H1 (cell line): ENCODE measurements around the gene RASAL2. TPM values are rescaled to one million over a fixed set of nuclear protein-coding genes. Genes with fewer than 3 reads are reported as not detected.

ENCODE experiments used
- CTCF ChIA-PET: fragments of 300-600 bp; sonication (Branson Sonifier 250); formaldehyde crosslinking; loops from one replicate; lab custom pipeline; 2021; ENCODE audit not compliant: partially characterized antibody; lab: Charles Lee
- POLR2A ChIA-PET: fragments of 300-600 bp; sonication (Branson Sonifier 250); formaldehyde crosslinking; loops from one replicate; lab custom pipeline; 2021; ENCODE audit warnings: inconsistent platforms; ENCODE audit not compliant: partially characterized antibody; lab: Charles Lee
- DNase-seq, 2 experiments: peaks; one replicate each; pipeline versions ENCODE4 v3.0.0 to v3.0.0-alpha.2; 2010 to 2022; ENCODE audit warnings: low spot score in 2 of 2, low read depth in 1 of 2, mixed read lengths in 1 of 2
- FAIRE-seq: peaks from 2 replicates; lab custom pipeline; 2011; peaks lifted over from hg19 to GRCh38; lab: Jason Lieb, UNC
- H2AFZ ChIP-seq: 2 replicates; pipeline ENCODE4 v1.8.1; 2012; ENCODE audit warnings: low read length, inconsistent platforms
- H2AK5ac ChIP-seq: 2 replicates; pipeline ENCODE4 v1.6.1; 2013; ENCODE audit warnings: low read depth, low read length
- H2BK120ac ChIP-seq: replicated peaks from 2 replicates; pipeline ENCODE3; 2013; ENCODE audit warnings: low read depth, low read length, inconsistent platforms
- H2BK12ac ChIP-seq: 2 replicates; pipeline ENCODE4 v1.6.1; 2013; ENCODE audit warnings: low read depth, low read length
- H2BK15ac ChIP-seq: 2 replicates; pipeline ENCODE4 v1.6.1; 2013; ENCODE audit warnings: low read length
- H2BK20ac ChIP-seq: 2 replicates; pipeline ENCODE4 v1.6.1; 2013; ENCODE audit warnings: low read length
- H2BK5ac ChIP-seq: 2 replicates; pipeline ENCODE4 v1.6.1; 2013; ENCODE audit warnings: low read depth, low read length
- H3K14ac ChIP-seq: 2 replicates; pipeline ENCODE4 v1.6.1; 2013; ENCODE audit warnings: inconsistent platforms; ENCODE audit not compliant: insufficient read length
- H3K18ac ChIP-seq: 2 replicates; pipeline ENCODE4 v1.6.1; 2013; ENCODE audit warnings: low read length; ENCODE audit errors: extremely low read depth
- H3K23ac ChIP-seq: 2 replicates; pipeline ENCODE4 v1.6.1; 2013; ENCODE audit warnings: inconsistent platforms; ENCODE audit not compliant: insufficient read length
- H3K23me2 ChIP-seq: 2 replicates; pipeline ENCODE4 v1.6.1; 2013; ENCODE audit warnings: low read depth, low read length
- H3K27ac ChIP-seq: 2 replicates; pipeline ENCODE4 v1.6.1; 2011; ENCODE audit warnings: low read depth, low read length, inconsistent platforms
- H3K27me3 ChIP-seq, 4 experiments: replicated peaks in 1 of 4; 1 replicate in 1 of 4; 2 replicates in 3 of 4; pipeline versions ENCODE4 v1.6.1 to v1.8.1; 2011 to 2013; ENCODE audit warnings: low read length in 3 of 4, mild to moderate bottlenecking in 3 of 4, inconsistent platforms in 2 of 4, mixed read lengths in 2 of 4, moderate library complexity in 1 of 4; ENCODE audit not compliant: control insufficient read depth in 3 of 4, insufficient read depth in 3 of 4; ENCODE audit errors: extremely low read depth in 1 of 4
- H3K36me3 ChIP-seq, 4 experiments: 2 replicates each; pipeline versions ENCODE4 v1.6.1 to v1.8.1; 2011 to 2013; ENCODE audit warnings: mild to moderate bottlenecking in 4 of 4, low read length in 3 of 4, moderate library complexity in 2 of 4, control low read depth in 1 of 4, inconsistent platforms in 1 of 4; ENCODE audit not compliant: insufficient read depth in 4 of 4, control insufficient read depth in 2 of 4
- H3K4ac ChIP-seq: replicated peaks from 2 replicates; pipeline ENCODE3; 2013; ENCODE audit warnings: low read length, low read depth, mixed read lengths, inconsistent platforms; ENCODE audit not compliant: insufficient read length
- H3K4me1 ChIP-seq, 4 experiments: replicated peaks in 1 of 4; 1 replicate in 1 of 4; 2 replicates in 3 of 4; pipeline versions ENCODE4 v1.6.1 to v1.8.1; 2011 to 2013; ENCODE audit warnings: low read length in 3 of 4, inconsistent platforms in 2 of 4, mixed read lengths in 1 of 4; ENCODE audit not compliant: insufficient read depth in 4 of 4, control insufficient read depth in 3 of 4
- H3K4me2 ChIP-seq, 2 experiments: 2 replicates each; pipeline versions ENCODE4 v1.6.1 to v1.8.1; 2011 to 2013; ENCODE audit warnings: low read depth in 2 of 2, low read length in 2 of 2, control low read depth in 1 of 2, inconsistent platforms in 1 of 2, mild to moderate bottlenecking in 1 of 2; ENCODE audit not compliant: insufficient read depth in 1 of 2
- H3K4me3 ChIP-seq, 4 experiments: fragments of 200-600, 300-600 bp in 1 of 4; sonication (generic), shearing (Covaris generic), sonication (Bioruptor Twin) in 1 of 4; 2 replicates each; pipeline versions ENCODE4 v1.5.1 to v1.8.1; 2011 to 2016; ENCODE audit warnings: low read length in 4 of 4, low read depth in 3 of 4, control low read depth in 2 of 4, inconsistent platforms in 2 of 4, mild to moderate bottlenecking in 2 of 4, mixed read lengths in 1 of 4, moderate library complexity in 1 of 4; ENCODE audit not compliant: insufficient read depth in 2 of 4; ENCODE audit errors: extremely low read depth in 1 of 4
- H3K56ac ChIP-seq: replicated peaks from 2 replicates; pipeline ENCODE3; 2013; ENCODE audit warnings: low read depth, mild to moderate bottlenecking, mixed read lengths, low read length, inconsistent platforms; ENCODE audit not compliant: insufficient read length
- H3K79me1 ChIP-seq: 2 replicates; pipeline ENCODE4 v1.6.1; 2013; ENCODE audit warnings: low read depth, low read length, control low read depth
- H3K79me2 ChIP-seq, 2 experiments: 2 replicates each; pipeline versions ENCODE4 v1.6.1 to v1.8.1; 2012 to 2013; ENCODE audit warnings: low read length in 2 of 2, mild to moderate bottlenecking in 2 of 2, inconsistent platforms in 1 of 2; ENCODE audit not compliant: insufficient read depth in 2 of 2, control insufficient read depth in 1 of 2
- H3K9ac ChIP-seq, 4 experiments: replicated peaks in 1 of 4; 1 replicate in 1 of 4; 2 replicates in 3 of 4; pipeline versions ENCODE4 v1.6.1 to v1.8.1; 2011 to 2013; ENCODE audit warnings: low read depth in 3 of 4, low read length in 3 of 4, control low read depth in 2 of 4, mild to moderate bottlenecking in 2 of 4, moderate library complexity in 2 of 4, inconsistent platforms in 1 of 4; ENCODE audit errors: extremely low read depth in 1 of 4
- H3K9me3 ChIP-seq, 2 experiments: 2 replicates each; pipeline versions ENCODE4 v1.6.1 to v1.8.1; 2012 to 2013; ENCODE audit warnings: mild to moderate bottlenecking in 2 of 2, moderate library complexity in 2 of 2, control low read depth in 1 of 2, inconsistent platforms in 1 of 2, low read depth in 1 of 2, low read length in 1 of 2, mixed read lengths in 1 of 2; ENCODE audit not compliant: insufficient read depth in 2 of 2
- H4K20me1 ChIP-seq, 2 experiments: replicated peaks in 1 of 2; 2 replicates each; pipeline versions ENCODE3 to v1.8.1; 2011 to 2013; ENCODE audit warnings: inconsistent platforms in 2 of 2, low read length in 2 of 2, mild to moderate bottlenecking in 1 of 2; ENCODE audit not compliant: insufficient read depth in 2 of 2, control insufficient read depth in 1 of 2
- H4K5ac ChIP-seq: 2 replicates; pipeline ENCODE4 v1.6.1; 2013; ENCODE audit warnings: low read length, low read depth, mixed read lengths, inconsistent platforms; ENCODE audit not compliant: insufficient read length
- H4K8ac ChIP-seq: 2 replicates; pipeline ENCODE4 v1.8.0; 2013; ENCODE audit warnings: mild to moderate bottlenecking, moderate library complexity, low read length, inconsistent platforms; ENCODE audit not compliant: insufficient read depth; ENCODE audit errors: extremely low read depth
- H4K91ac ChIP-seq: replicated peaks from 2 replicates; pipeline ENCODE3; 2013; ENCODE audit warnings: low read length, mixed read lengths, inconsistent platforms; ENCODE audit not compliant: insufficient read length
- CHD2 ChIP-seq: IDR thresholded peaks from 2 replicates; pipeline ENCODE4 v1.6.1; 2012; ENCODE audit warnings: low read length, improper control_type of control experiment
- HDAC6 ChIP-seq: IDR thresholded peaks from one replicate; pipeline ENCODE4 v1.7.1; 2012; ENCODE audit warnings: low read depth, mild to moderate bottlenecking, inconsistent platforms, low read length, moderate library complexity
- JUN ChIP-seq: IDR thresholded peaks from 2 replicates; pipeline ENCODE4 v1.6.1; 2011; ENCODE audit warnings: low read depth, mild to moderate bottlenecking, improper control_type of control experiment, low read length
- JUND ChIP-seq: IDR thresholded peaks from 2 replicates; pipeline ENCODE4 v1.6.1; 2011; ENCODE audit warnings: mild to moderate bottlenecking, improper control_type of control experiment, low read length
- NANOG ChIP-seq: IDR thresholded peaks from 2 replicates; pipeline ENCODE4 v1.6.1; 2011; ENCODE audit warnings: low read length, low read depth, mild to moderate bottlenecking, inconsistent platforms; ENCODE audit not compliant: insufficient read depth, poor library complexity, severe bottlenecking
- POLR2AphosphoS5 ChIP-seq: IDR thresholded peaks from 2 replicates; pipeline ENCODE4 v1.6.1; 2011; ENCODE audit warnings: low read depth, low read length
- SIRT6 ChIP-seq: IDR thresholded peaks from one replicate; pipeline ENCODE4 v1.7.1; 2012; ENCODE audit warnings: low read length, inconsistent platforms
- SIX5 ChIP-seq: IDR thresholded peaks from 2 replicates; pipeline ENCODE4 v1.6.1; 2011; ENCODE audit warnings: mild to moderate bottlenecking, low read depth, low read length
- SUZ12 ChIP-seq: fragments of 200-600 bp; sonication (generic); IDR thresholded peaks from 2 replicates; pipeline ENCODE4 v1.6.1; 2012; ENCODE audit warnings: mild to moderate bottlenecking, inconsistent platforms, low read length, moderate library complexity, mixed read lengths
- YY1 ChIP-seq: IDR thresholded peaks from 2 replicates; pipeline ENCODE4 v1.6.1; 2011; ENCODE audit warnings: low read depth, mild to moderate bottlenecking, low read length
- WGBS, 2 experiments: shearing (Covaris generic) in 1 of 2; methylation state at CpG; one replicate each; pipeline versions ENCODE4 v1.1.6 to v1.1.7; 2013 to 2015; ENCODE audit warnings: low lambda C conversion rate in 2 of 2, mixed read lengths in 2 of 2, inconsistent platforms in 1 of 2, low coverage in 1 of 2, missing lambda C conversion rate in 1 of 2; ENCODE audit not compliant: insufficient replicate concordance in 2 of 2, insufficient coverage in 1 of 2, insufficient read length in 1 of 2; ENCODE audit errors: extremely low coverage in 1 of 2, missing lambda C conversion rate in 1 of 2; 5-methylcytosine and 5-hydroxymethylcytosine counted together
- polyA plus RNA-seq, 7 experiments: library from polyadenylated mRNA; depleted of rRNA in 3 of 7; stranded (reverse) in 5 of 7; unstranded in 2 of 7; fragments of >200 nt in 5 of 7; fragments of 200-250 nt in 2 of 7; gene quantifications; 1 replicate in 5 of 7; 2 replicates in 1 of 7; 4 replicates in 1 of 7; pipeline versions ENCODE4 v1.2.1 to v1.2.3, GENCODE V29; 2011 to 2013; ENCODE audit warnings: missing spikeins in 2 of 7, mixed read lengths in 2 of 7
- total RNA-seq: library from RNA; stranded (reverse); fragmentation: NEBNext Ultra II Directional; extraction: Animal tissue kit (Norgen Biotek cat#: 25700); gene quantifications from 2 replicates; pipeline ENCODE4 v1.2.1, GENCODE V29; 2021
- TF ChIP-seq, protein P1 (sequence below): IDR thresholded peaks from 2 replicates; pipeline ENCODE4 v1.6.1; 2012; ENCODE audit warnings: inconsistent platforms

The RASAL2 gene
- total and polyA plus RNA-seq, 2 of the 8 experiments (the other 6 are each of a cell fraction or from before 2014, with no cell fraction given) = 15.9 to 32.5 TPM

DNA sequence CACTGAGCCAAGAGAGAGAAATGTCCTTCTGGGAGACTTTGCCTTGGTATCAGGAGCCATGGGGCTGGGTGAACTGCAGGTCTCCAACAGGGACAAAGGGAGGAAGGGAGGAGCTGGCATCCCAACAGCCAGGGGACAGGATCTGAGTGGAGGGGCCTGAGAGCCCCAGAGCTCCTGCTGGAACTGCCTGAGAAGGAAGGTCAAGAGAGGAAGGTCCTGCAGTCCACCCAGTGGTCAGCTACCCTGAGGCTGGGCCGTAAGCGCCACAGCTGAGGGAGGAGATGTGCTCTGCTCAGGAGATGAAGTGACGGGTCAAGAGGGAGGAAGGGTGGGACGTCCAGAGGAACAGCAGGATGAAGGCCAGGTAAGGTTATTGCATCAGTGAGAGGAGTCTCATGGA lies 410.4 kb downstream of the RASAL2 start:
- Histone ChIP-seq H3K9me3 (no peaks in the 10 kb centered on the region), H3K4me1 (no peaks in the 10 kb centered on the region; a peak in 1 of 7 replicates), H3K79me2 (no peaks in the 10 kb centered on the region), H3K4me2 (no peak overlapping the region), H4K8ac (no peak overlapping the region), H3K4me3 (no peak overlapping the region), H3K9ac (no peak overlapping the region), H2BK15ac (no peak overlapping the region), H2AK5ac (no peak overlapping the region), H3K23me2 (no peaks in the 10 kb centered on the region; the same call in none of the 2 replicates), H3K36me3 (no peaks in the 10 kb centered on the region), H3K56ac (no peak overlapping the region), H3K27ac (no peak overlapping the region), H2BK120ac (no peak overlapping the region), H4K5ac (no peak overlapping the region), H2BK20ac (no peak overlapping the region), H3K23ac (no peak overlapping the region), H3K79me1 (no peaks in the 10 kb centered on the region; the same call in 1 of the 2 replicates), H3K27me3 (no peaks in the 10 kb centered on the region), H2BK12ac (no peak overlapping the region), H3K4ac (no peak overlapping the region), H2BK5ac (no peak overlapping the region), H3K18ac (no peak overlapping the region), H2AFZ (no peak overlapping the region), H3K14ac (no peak overlapping the region), H4K91ac (no peak overlapping the region), H4K20me1 (no peaks in the 10 kb centered on the region)
- WGBS, 2 experiments = 98% methylated on average over 4 of the region's 4 CpGs; no CpG with 5 or more reads in 1 of the 2 experiments
- no peak for DNase-seq
- no peak for FAIRE-seq
- POLR2A ChIA-PET = interaction anchor here (1.2 kb wide), 1 partner anchor 9 kb away, joined by 3 read pairs; no protein-coding TSS in a partner anchor
- CTCF ChIA-PET = interaction anchor here (0.7 to 13.1 kb wide), 11 partner anchors 7 to 905 kb away, joined by 3 to 238 read pairs (median 4); partner anchors contain the start of gene TEX35
- TF ChIP-seq JUN (no peak), NANOG (no peak), YY1 (no peak), SIRT6 (no peak), POLR2AphosphoS5 (no peak), HDAC6 (no peak), SIX5 (no peak), CHD2 (no peak), JUND (no peak), SUZ12 (no peak)
- TF ChIP-seq, protein P1, sequence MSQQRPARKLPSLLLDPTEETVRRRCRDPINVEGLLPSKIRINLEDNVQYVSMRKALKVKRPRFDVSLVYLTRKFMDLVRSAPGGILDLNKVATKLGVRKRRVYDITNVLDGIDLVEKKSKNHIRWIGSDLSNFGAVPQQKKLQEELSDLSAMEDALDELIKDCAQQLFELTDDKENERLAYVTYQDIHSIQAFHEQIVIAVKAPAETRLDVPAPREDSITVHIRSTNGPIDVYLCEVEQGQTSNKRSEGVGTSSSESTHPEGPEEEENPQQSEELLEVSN = no peak
